Stimulated activated CD4-positive, alpha-beta T cell treated with anti-CD3 and anti-CD28 coated beads, TNF-alpha, amount 100 ng/mL, for 24 hours (primary cell): ENCODE results near the gene ASTL.
"Not testable (repeated sequence)": the region's sequence is repeated elsewhere in the genome, so short reads cannot be mapped to it uniquely, and the experiment has no call there.

Source experiments
- DNase-seq, 3 experiments: peaks; one replicate each; pipeline ENCODE4 v3.0.0-alpha.2; 2020; ENCODE audit warnings: low read depth in 3 of 3

ASTL gene

DNA sequence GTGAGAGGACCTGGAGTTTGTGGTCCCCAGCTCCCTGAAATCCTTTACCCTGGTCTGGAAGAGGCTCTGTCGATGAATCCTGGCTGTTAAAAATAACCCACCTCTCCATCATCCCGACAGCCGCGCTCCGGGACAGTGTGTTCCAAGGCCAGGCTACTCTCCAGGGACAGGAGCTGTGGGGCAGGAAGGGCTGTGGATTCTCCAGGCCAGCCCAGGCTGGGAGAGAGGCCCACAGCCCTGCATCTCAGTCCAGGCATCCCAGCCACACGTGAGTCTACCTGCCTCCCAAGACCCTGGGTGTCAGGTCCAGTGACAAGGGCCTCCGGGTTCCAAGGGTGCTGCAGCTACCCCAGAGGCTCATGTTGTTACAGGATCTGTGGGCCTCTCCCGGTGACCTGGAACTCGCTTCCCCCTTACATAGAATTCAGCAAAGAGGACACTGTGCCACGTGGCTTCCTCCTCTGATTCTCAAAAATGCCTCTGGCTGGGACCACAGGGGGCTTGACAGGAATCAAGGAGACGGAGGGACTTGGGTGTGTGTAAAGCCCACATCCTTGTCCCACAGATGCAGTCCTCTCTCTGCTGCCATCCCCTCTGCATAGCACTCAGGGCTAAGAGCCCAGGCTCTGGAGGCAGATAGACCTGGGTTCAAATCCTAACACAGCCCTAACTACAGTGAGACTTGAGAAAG lies 39.3 kb downstream of the ASTL start:
- DNase-seq: no peak

DNA sequence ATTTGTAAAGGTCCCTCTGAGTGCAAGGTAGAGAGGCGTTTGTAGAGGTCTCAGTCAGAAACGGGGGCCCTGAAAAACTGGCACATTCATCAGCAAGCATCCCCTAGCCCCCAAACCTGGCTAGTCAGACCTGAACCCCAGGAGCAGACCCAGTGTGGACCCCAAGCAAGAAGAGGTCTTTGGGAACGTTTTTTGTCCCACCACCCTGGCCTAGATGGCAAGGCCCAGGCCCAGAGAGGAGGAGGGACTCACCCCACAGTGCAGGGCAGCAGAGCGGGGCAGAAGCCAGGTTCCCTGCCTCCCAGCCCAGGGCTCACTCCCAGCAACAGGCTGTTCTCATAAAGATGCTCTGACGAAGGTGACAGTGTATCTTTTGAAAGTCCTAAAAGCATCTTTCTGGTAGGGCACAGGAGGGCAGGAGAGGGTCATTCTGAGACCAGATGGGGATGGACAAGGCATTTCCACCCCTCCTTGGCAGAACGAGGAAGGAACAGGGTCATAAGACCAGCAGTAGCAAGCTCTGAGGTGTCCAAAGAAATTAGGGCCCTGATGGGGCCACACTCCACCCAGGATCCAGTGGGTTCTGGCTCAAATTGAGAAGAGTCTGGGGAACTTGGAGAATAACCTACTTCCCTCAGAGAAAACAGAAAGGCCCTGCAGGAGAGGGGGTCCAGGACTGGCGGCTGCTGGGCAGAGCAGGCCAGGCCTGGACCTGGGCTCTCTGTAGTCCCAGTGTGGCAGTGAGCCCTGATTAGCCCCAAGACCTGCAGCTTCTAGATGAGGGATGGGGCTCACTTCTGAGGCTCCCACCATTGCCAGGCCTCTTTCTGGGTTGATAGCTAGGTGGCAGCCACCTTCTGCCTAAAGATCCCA lies 40.1 kb downstream of the ASTL start:
- no peak for DNase-seq

- no peak for DNase-seq
These were observed 40.9 kb downstream of the ASTL start for GRCh38 chr2:96097441-96097840.

- DNase-seq: no peak
These were observed 43.1 kb downstream of the ASTL start for GRCh38 chr2:96095116-96095636.

- no peak for DNase-seq
These were observed 44.8 kb downstream of the ASTL start for GRCh38 chr2:96093528-96093927.

- no peak for DNase-seq
These were observed 45.4 kb downstream of the ASTL start for GRCh38 chr2:96092951-96093350.

DNA sequence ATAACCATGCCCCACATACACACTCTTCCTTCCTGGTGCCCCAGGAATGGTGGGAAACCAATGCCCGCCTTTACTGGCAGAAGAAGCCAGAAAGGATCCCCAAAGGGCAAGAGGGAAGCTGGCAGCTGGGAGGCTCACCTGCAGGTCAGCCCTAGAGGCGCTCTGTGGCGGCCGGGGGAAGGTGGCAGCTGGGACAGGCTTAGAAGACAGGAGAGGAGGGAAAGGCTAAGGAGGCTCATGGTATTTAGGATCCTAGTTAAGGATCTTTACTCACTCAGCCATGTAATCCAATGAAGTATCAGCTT lies 45.8 kb downstream of the ASTL start:
- DNase-seq: no peak

DNA sequence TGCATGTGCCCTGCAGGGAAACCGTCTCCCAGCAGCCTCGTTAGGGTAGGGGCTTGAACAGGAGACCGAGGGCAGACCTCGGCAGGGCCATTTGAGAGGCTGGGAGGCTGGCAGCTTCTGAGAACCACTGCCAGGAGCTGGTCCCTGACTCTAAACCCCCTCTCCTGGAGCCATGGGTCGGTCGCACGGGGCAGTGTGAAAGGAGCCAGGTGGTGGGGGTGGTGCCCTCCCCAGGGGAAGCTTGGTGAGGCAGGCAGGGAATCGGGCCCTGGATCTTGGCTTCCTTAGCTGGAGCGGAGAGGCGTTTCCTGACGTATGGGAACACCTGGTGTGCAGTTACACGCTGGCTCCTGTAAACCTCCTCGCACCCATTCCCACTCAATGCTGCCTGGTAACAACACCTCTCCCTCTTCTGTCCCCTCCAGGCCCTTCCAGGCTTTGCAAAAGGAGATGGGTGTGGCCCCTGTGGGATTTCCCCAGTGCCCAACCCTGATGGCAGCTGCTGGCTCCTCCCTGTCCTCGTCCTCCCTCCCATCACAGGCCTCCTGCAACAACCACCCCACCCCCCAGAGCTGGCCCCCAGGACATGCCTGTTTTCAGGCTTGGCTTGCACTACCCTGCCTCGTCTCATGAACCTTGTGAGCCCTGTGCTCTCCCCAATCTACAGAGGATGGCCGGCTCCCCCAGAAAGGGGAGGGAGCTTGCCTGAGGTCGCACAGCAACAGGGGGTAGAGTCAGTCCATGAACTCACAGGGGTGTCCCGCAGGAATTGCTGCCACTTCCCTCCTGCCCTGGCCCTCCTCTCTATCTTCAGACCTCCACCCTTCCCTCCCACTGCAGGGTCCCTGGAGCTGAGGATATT lies 46.4 kb downstream of the ASTL start:
- no peak for DNase-seq

DNA sequence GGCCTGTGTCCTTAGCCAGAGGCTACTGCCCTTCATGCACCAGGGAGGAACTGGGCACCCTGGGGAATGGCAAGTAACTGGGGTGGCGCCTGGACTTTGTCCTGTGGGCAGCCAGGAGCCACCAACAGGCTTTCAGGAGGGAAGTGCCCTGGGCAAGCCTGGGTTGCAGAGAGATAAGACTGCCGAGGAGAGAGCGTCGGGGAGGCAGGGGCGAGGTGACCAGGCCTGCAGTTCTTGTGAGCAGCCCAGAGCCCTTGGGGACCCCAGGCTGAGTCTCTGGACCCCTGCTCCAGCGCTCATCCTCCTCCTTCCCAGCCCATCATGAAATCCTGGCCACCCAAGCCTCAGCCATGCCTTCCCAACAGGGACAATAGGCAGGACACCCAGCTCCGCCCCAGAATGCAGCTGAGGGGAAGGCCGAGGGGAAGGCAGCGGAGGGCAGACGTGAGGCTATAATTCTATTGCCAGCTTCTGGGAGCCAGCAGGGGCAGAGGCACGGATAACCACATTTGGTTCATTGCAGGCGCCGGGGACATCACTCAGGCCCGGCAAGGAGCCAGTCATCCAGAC lies 47.1 kb downstream of the ASTL start:
- DNase-seq: no peak

DNA sequence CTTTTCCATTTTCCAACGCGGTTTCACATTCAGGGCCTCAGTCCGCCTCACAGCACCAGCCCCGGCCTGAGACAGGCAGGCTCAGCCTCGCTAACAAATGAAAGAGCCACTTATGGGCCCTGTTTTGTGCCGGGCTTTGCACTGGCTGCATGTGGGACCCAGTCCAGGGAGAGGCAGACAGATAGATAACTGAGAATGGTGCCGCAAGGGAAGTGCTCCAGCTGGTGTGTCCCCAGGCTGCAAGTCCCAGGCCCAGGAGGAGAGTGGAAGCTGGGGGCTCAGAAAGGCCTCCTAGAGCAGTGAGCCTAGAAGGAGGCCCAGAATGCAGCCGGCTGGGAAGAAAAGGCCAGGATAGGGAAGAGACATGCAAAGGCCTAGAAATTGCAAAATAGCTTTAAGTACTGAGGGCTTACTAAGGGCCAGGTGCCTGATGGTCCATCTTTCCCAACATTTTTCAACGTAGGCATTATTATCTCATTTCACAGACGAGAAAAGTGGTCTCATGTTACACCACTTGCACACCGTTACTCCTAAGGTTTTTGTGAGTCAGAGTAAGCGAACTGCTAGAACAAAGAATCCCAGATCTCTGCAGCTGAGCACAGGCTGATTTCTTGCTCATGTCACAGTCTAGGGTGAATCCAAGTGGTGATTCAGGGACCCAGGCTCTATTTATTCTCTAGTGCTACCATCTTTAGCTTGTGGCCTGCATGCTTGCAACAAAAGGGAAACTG lies 47.9 kb downstream of the ASTL start:
- DNase-seq: no peak

- no peak for DNase-seq
These were observed 48.7 kb downstream of the ASTL start for GRCh38 chr2:96089356-96090195.

DNA sequence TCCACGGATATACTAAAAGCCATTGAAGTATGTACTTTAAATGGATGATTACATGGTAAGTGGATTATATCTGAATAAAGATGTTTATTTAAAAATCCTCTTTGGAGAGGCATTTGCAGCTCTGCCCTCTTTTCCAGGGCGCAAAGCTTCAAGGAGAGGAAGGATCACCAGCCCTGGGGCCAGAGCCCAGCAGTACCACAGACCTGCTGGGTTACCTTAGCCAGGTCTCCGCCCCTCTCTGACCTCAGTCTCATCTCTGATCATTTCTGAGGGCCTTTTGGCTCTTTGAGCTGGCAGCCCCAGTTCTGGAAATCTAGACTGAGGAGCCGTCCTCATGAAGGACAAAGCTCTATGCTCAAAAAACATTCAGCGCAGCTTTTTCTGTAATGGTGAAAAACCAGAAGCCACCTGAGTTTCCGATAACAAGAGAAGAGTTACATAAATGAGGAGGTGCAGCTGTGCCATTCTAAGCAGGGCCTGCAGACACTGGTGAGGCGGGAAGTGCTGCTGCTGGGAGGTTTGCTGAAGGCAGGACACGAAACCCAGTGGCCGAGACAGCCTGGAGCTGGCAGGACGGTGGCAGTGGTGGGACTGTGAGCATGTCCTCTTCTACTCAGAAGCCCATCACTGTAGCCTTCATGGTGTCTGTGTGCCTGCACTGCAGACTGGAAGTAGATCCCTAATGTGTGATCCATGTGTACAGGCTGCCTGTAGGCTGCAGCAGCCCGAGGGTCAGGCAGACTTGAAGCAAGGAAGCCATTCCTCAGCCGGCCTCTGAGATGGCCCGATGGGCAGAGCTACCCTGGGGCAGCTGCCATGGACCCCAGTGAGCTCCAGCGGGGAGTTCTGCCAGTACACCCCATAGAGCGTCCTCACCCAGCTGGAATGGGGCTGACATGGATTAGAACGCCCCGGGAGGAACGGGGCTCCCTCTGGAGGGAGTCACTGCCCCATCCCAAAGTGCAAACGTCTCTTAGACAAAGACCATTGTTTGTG lies 49.7 kb downstream of the ASTL start:
- DNase-seq: no peak

DNA sequence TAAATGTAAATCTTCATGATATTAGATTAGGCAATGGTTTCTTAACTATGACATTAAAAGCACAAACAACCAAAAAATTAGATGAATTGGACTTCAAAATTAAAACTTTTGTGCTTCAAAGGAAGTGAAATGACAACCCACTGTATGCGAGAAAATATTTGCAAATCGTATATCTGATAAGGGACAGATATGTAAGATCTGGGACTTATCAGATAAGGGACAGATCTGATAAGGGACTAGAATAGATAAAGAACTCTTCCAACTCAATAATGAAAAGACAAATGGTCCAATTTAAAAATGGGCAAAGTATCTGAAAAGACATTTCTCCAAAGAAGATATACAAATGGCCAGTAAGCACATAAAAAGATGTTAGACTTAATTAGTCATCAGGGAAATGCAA lies 51.2 kb downstream of the ASTL start:
- DNase-seq: no peak

- DNase-seq: no peak
These were observed 52.6 kb downstream of the ASTL start for GRCh38 chr2:96085541-96086355.

GRCh38 chr2:96084858-96085518 lies 53.3 kb downstream of the ASTL start:
- DNase-seq: not testable (repeated sequence)

DNA sequence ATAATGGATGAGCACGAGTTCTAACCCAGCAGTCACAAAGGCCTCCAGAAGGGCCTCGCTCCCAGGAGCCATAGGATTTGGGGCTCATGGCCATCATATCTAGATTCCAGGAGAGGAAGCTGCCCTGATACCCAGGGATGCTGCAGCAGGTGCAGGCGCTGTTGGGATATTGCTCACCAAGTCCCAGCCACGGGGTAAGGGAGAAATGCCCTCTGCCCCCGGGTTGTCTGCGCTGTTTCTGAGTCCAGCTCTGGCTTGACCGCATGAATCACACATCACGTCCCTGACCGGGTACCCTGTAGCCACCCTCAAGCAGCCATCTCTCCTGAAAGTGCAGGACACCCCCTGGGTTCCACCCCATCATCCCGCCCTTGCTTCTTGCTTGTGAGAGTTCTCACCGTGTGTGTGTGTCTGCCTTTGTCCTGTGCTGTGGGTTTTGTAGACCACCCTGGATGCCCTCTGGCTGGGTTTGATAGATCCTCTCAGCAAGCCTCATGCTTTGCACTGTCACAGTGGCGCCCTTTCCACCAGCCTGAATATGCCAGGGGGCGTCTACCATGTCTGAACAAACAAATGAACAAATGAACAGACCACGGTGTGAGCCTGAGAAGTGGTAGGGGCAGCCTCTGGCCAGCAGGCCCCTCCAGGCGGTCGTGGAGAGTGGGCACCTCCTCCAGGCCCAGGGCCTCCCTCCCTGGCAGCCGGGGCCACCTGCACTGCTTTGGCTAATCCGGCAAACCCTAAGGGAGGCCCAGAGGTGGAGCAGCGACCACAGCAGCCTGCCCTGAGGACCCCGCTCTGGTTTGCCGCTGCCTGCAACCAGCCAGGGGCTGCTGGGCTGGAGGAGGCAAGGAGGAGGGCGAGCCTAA lies 54.1 kb downstream of the ASTL start:
- no peak for DNase-seq
